GM19372 (cell line): ENCODE measurements around the gene RBFA.
"Not testable (repeated sequence)": the region's sequence is repeated elsewhere in the genome, so short reads cannot be mapped to it uniquely, and the experiment has no call there.

ENCODE experiments used
- ATAC-seq: cut with Tn5 transposase; IDR thresholded peaks from one replicate; pipeline ENCODE4 v1.9.1; 2021; ENCODE audit warnings: mild to moderate bottlenecking, low read depth, moderate library complexity; ENCODE audit not compliant: unreplicated experiment

RBFA gene

DNA sequence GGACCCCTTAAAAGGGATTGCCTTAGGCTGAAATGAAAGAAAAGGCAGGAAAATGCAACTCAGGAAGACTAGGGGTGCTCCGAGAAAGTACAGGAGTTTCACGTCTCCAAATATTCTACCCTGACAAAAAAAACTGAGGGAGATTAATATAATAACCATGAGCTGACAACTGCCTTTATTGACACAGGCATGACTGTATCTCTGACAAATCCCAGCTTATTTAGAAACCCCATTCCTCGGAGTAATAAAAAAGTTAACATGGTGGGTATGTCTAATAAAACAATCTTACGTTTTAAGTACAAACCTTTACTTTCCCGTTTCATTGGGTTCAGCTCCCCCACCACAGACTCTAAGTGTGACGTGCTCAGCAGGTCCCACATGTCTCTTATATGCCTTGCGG lies 7.9 kb upstream of the RBFA start:
- no peak for ATAC-seq

DNA sequence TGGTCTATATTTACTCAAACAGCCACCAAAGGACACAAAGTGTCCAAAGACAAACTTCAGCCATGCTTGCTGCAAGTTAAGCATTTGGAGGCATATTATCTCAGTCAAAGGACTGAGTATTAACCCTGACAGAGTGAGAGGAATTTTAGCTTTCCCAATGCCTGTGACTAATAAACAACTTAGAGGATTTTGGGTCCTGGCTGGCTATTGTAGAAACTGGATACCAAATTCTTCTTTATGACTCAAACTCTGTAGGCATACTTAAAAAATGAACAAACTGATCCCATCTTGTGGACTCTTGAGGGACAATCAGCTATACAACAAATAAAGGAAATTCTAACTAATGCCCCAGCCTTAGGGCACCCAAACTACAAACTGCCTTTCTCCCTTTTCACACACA lies 6.5 kb upstream of the RBFA start:
- not testable (repeated sequence) for ATAC-seq

DNA sequence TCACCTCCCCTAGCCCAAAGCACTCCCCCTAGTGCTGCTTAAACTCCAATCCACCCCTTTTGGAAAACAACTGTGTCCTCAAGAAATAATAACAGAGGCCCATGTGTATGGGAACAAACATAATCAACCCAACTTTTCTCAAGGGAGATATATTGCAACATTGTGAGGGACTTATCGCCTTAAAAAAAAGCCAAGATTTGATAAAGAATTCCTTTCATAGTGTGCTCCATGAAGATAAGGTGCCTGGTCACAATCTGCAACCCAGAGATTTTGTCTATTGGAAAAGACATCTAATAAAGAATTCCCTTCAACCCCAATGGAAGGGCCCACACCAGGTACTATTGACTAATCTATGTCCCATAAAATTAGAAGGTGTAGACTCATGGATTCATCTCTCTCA lies 4.5 kb upstream of the RBFA start:
- ATAC-seq: no peak

DNA sequence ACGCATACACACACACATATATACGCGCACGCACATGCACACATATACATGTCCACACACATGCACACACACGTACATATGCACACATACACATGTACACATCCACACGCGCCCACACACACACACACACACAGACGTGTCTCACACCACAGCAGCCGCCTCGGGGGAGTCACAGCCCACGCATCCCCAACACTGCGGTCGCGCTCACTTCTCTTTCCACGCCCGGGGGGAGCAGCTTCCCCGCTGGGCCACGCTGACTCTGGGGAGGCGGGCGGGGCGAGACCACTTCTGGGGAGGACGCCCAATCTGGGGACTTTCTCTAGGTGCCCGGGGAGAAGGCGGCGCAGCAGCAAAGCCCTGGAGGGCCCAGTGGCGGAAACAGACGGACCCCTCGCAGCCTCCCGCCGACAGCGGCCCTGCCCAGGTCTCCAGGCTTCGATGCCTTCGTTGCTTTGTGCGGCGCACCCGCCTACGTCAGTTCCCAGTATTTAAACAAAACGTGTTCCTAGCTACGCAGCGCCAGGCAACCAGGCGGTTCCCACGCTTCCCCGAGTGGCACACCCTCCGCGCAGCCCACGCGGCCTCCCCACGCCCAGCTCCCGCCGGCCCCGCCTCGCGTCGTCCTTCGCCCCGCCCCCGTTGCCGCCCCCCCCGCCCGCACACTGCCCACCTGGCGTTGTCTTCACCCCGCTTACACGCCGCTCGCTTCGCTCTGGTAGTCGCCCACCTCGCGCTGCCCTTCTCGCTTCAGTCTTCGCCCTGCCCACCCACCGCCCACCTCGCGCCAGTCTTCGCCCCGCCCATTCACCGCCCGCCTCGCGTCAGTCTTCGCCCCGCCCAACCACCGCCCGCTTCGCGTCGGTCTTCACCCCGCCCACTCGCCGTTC lies 810 bp upstream of the RBFA start:
- no peak for ATAC-seq

DNA sequence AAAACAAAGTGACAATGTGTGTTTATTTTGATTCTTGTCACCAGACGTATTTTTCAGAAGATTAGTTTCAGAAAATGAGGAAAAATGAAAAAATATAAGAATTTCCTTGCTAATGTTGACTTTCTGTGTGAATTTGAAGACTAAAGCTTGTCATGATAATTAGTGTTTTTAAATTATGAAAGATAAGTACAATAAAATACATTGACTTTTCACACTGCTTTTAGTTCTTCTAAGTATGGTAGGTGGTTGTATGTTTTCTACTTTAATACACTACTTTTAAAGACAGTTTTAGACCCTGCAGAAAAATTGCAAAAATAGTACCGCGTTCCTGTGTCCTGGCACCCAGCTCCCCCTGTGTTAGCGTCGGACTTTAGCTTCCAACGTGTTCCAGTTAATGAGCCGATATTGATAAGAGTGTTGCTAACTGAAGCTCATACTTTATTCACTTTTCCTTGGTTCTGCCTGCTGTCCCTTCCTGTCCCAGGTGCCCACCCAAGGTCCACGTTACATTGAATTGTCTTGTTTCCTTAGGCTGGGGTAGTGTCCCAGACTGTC lies 695 bp downstream of the RBFA start:
- no peak for ATAC-seq

DNA sequence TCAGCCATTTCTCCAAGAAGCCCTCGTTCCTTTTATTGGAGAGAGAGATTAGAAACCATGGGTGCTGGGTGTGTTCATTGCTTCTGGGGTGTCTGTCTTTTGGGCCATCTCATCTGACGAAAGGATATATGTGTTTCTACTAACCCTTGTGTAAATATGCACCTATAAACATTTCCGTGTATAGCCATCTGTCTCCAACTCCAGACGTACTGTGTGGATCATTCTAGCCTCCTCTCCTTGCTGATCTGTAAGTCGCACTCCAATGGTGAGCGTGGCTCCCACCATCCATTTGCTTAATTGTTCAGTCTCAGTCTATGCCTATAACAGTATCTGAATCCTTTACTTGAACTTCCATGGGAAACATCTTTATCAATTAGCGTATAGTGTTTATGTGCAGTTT lies 1.8 kb downstream of the RBFA start:
- no peak for ATAC-seq

DNA sequence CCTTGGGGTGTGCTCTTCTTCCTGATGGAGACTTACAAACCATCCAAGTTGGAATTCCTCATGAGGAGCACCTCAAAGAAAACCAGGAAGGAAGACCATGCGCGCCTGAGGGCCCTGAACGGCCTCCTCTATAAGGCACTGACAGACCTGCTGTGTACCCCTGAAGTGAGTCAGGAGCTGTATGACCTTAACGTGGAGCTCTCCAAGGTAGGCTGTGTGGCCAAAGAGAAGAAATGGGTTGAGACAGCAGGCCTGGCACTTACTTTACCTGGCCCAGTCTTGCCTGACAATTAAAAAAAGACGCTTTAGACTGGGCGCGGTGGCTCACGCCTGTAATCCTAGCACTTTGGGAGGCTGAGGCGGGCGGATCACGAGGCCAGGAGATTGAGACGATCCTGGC lies 3.1 kb downstream of the RBFA start:
- no peak for ATAC-seq

DNA sequence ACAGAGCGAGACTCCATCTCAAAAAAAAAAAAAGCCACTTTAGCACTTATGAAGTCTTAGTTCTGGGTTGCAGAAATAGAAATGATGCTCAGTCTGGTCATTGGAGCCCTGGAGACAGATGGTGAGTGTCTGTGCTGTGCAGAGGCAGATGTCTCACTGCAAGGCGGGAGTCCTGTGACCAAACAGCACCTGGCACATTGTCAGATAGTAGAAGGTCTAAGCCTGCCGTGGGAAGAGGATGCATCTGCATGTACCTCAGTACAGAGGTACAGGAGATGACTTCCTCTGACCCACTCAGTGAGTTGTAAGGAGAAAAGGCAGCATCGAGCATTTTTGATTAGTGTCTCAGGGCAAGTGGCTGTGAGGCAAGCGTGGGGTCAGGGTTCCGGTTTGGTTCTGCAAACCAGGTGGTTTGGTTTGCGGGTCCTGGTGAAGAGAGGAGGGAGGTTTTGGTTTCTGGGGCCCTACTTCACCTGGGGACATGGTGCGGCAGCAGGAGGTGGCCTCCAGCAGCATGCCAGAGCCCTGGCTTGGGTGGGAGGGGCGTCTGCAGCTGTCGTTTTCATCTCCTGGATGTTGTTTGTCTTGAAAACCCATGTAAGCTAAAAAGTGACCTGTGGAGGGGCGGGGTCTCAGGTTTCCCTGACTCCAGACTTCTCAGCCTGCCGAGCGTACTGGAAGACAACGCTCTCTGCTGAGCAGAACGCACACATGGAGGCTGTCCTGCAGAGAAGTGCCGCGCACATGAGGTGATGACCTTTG lies 3.8 kb downstream of the RBFA start:
- no peak for ATAC-seq

DNA sequence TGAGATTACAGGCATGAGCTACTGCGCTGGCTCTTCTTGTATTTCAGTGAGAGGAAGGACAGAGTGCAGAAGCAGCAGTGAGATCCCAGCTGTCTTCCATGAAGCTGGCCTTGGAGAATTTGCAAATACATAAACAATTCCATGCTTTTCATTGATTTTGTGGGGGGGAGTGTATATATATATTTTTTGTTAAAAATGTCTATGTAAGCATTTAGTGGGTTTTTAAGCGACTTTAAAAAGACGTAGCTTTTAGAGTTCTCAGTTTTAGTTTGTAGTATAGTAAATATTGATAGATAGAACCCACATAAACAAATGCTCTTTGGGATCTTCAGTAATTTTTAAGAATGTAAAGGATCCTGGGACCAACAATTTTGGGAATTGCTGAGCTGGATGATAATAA lies 6.3 kb downstream of the RBFA start:
- ATAC-seq: no peak

DNA sequence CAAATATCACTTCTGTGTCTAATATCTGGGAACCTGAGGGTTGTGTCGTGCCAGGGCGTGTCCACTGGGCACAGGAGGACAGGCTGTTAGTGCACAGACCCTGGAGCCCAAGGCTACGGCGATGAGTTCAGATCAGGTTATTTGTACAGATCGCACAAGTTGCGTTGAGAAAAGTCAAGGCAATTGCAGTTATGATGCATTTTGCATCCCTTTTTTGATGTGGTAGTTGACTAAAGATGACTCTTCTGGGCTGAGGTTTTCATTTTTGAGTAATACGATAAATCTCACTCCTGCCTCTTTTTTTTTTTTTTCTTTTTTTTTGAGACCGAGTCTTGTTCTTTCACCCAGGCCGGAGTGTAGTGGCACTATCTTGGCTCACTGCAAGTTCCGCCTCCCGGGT lies 7.2 kb downstream of the RBFA start:
- ATAC-seq: no peak

DNA sequence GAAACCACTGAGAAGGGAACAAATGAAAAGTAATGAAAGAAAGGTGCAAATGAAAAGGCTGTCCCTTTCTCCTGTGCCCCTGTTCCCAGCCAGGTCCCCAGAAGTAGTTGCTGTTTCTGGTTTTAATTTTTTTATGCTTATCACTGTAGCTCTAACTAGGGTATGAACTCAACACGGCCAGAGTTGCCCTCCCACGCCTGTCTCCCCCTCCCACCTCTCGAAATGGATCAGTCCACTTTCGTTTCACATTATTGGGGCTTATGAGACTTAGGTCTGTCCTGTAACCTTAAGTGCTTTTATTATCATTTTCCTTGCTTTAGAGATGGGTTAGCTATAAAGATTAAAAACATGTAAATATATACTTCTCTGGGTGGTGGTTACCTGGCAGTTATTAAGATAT lies 8.6 kb downstream of the RBFA start:
- ATAC-seq: no peak

DNA sequence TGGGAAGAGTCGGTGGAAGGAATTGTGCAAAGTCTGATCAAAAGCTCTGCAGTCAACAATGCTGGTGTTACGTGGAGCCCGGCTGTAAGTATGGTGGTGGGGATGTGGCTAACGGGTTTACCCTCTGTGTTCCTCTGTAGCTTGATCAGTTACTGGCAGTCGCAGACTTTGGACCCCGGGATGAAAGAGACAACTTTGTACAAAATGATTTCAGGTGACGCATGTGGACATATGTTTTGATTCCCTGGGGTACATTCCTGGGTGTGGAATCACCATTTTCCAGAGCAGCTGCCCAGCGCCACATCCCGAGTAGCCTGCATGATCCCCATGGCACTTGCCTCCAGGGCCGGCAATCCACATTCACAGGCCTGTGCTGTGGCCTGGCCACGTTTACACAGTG lies 9.8 kb downstream of the RBFA start:
- no peak for ATAC-seq

DNA sequence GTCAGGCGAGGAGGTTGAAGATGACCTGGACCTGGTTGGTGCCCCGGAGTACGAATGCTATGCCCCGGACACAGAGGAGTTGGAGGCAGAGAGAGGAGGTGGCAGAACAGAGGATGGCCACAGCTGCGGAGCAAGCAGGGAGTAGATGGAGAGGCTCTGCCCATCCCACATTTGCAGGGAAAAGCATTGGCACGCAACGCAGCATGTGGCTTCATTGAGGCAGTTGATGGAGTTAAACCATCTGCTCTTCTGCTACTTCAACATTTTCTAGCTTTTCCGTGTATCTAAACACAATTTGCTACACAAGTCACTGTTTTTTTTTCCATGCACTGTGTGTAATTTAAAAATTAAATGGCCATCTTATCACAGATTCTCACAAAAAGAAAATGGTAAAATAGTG lies 11.8 kb downstream of the RBFA start:
- no peak for ATAC-seq

DNA sequence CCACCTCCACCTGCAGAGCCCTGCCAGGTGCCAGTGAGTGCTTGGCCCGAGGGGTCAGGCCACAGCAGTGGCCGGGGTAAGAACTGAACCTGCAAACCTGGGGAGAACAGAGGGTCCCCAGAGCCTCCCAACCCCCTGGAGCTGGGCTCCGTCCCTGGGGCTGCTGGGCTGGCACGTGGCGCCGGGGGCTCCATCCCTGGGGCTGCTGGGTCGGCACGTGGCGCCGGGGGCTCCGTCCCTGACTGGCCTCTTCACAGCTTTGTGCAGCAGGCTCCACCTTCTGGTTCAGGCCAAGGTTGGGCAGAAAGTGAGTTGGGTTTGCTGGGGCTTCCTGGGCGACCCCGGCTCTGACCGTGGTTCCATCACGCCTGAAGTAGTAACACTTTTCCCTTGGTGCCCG lies 12.2 kb downstream of the RBFA start:
- ATAC-seq: no peak

DNA sequence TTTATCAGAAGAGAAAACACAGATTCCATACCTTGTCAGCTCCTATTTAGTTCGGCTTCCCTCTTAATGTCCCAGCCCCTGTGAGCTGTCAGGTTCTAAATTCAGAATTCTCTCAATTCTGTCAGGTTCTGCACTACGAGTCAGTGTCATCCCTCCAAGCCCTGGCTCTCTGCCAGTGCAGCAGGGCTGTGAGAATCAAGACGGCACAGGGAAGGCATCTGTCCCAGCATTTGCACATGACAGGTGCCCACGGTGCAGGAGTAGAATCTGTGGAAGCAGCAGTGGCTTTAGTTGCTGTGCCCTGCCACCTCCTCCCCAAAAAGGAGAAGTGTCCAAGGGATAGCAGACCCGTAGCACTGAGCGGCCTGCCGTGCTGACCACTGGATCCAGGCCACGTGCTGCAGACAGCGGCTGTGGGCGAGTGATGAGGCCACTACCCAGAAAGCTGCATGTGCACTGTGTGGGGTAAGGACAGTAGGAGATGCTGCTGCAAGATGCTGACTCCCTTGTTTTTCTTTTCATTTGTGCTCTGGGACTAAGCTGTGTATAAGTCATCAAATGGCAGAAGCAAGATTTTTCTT lies 12.8 kb downstream of the RBFA start:
- ATAC-seq: no peak

DNA sequence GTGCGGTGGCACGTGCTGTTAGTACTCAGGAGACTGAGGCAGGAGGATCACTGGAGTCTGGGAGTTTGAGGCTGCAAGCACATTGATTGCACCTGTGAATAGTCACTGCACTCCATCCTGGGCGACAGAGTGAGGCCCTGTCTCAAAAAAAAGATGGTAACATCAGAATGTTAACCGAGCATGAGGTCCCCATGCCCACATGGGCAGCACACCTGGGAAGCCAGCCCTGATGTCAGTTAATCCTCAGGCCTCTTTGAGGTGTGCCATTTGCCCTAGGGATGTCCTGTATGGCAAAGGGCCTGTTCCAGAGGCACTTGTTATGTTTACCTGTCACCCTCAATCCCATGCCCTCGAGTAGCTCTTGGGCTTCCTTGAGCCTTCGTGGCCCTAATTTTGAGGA lies 16.6 kb downstream of the RBFA start:
- no peak for ATAC-seq

DNA sequence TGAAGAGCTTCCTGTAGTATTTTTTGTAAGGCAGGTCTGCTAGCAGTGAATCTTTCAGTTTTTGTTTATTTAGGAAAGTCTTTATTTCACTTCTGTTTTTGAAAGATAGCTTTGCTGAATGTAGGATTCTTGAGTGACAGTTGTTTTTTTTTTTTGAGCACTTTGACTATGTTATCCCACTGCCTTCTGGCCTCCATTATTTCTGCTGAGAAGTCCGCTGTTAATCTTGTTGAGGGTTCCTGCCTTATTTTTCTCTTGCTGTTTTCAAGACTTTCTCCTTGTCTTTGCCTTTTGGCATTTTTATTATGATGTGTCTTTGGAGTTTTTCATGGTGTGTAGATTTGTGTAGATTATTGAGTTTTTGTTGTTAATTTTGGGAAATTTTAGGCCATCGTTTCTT lies 21.9 kb downstream of the RBFA start:
- no peak for ATAC-seq

DNA sequence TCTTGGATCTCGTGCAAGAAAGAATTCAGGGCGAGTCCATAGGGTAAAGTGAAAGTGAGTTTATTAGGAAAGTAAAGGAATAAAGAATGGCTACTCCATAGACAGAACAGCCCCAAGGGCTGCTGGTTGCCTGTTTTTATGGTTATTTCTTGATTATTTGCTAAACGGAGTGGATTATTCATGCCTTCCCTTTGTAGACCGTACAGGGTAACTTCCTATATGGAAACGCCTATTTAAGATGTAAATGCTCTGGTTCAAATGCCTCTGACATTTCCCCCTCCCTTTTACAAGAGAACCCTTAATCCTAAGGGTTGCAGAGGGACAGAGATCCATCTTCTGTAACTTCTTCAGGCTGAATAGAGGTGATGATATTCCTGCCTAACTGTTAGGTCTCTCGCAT lies 25.7 kb downstream of the RBFA start:
- ATAC-seq: no peak

DNA sequence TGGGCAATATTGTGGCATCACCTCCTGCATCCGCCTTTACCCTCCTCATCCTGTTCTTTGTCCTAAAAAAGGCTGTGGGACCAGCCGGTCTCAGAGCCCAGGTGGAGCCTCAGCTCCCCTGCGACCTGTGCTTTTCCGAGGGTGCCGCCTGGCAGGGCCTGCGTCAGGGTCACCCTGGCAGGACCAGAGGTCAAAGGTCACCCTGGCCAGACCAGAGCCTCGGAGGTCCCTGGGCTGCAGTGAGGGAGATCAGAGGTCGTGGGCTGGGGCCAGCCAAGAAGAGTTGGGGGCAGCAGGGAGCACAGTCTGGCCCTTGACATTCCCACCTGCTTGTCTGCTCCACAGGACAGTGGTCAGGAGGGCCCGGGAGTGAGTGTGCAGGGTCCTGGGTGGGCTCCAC lies 31.5 kb downstream of the RBFA start:
- ATAC-seq: no peak

DNA sequence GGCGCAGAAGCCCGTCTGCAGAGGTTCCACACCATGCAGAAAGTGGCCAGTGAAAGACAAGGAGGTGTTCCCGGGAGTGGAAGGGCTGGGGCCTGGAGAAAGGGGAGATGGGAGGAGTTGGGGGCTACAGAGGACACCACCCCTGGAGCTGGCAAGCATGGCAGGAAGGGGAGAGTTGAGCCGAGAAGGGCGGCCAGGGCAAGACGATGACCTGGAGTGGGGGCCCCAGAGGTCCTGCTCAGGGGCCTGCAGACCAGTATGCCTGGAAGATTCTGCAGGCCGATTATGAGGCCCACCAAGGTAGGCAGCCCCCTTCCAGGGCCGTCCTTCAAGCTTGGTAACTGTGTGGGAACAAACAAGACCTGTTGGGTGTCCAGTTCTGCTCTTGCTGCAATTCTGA lies 33.1 kb downstream of the RBFA start:
- ATAC-seq: no peak

DNA sequence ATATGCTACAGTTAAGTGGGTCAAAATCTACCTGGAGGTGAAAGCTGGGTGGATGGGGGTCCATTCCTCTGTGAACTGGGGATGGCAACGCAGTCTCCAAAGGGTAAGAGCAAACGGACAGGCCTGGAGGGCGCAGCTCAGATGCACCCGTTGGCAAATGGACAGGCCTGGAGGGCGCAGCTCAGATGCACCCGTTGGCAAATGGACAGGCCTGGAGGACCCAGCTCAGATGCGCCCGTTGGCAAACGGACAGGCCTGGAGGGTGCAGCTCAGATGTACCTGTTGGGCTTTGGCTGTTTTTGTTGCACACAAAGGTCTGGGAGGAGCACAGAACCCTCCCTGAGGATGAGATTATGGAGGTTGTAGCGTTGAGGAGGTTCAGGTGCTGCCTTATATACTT lies 33.7 kb downstream of the RBFA start:
- ATAC-seq: no peak
